ENCODE measurements around the gene ZNF532.
"Not testable (repeated sequence)": the region's sequence is repeated elsewhere in the genome, so short reads cannot be mapped to it uniquely, and the experiment has no call there.

The ZNF532 gene

DNA sequence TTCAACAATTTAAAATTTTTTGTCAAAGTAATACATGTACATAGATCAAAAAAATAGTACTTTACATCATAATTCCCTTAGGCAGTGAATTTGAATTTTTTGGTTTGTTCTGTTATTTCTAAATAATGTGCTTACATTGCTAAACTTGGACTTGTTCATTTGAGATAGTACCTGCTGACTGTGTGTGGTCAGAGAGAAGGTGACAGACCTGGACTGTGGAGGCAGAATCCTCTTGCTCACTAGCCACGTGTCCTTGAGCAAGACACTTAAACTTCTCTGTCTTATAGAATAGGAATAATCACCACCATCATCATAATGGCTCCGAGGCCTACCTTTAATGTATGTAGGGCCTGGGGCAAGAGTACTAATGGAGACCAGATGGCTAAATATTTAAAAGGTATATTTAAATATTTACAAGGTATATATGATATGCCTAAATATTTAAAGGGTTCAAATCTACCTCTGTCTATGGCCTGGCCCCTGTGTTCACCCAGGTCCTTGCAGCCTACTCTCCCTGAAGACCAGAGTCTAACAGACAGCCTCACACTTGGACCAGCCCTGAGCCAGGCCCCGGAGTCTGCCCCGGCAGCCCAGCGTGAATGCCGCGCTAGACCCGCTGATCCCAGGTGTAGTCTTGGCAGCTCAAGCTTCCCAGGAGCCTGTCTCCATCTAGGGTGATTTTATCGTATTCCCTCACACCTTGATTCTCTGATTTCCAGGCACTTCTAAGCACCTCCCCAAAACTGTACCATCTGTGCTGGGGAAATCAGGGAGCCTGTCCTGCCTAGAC, 33.5 kb downstream of the ZNF532 start:
- DNase-seq (ENCODE audit: low read depth in 2 of 2): no peak

DNA sequence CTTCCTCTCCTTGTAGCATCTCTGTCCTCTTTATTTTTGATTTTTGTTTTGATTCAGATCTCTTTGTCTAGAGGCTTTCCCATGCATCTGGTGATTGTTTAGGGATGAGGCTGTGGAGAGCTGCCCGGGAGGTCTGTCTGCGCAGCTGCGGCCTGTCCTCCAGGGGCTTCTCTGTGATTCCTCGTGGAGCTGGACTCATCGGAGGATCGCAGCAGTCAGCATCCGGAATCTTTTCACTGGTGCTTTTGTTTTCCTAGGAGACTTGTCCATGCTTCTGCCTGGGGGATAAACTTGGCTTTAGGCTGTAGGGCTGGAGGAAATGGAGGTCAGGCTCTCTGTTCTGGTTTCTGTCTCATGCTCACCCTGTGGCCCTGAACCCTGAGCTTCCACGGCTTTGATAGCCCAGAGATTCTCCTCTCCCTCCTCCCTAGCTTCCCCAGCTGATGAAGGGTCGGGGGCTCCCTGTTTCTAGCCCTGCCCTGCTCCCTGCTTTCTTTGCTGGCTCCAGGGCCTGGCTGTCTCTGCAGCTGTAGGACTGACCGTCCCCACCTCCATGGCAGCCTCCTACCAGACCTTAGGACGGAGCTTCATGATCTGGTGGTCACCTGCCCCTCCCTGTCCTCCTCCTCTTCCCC, 35.5 kb downstream of the ZNF532 start:
- DNase-seq (ENCODE audit: low read depth in 2 of 2): no peak

DNA sequence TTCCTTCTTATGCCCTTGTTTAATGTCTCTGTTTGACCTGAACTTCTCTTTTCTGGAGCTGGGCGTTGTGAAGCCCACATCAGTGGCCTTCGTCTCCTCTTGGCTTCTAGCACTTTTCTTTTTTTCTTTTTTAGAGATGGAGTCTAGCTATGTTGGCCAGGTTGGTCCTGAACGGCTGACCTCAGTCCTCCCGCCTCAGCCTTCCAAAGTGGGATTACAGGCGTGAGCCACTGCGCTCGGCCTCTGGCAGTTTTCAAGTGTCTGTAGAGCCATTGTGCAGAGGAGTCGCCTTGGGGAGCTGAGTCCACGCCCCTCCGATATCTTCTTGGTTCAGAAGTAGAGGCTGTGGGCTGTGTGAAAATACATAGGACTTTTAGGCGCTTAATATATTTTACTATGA, 36.5 kb downstream of the ZNF532 start:
- no peak for DNase-seq (ENCODE audit: low read depth in 2 of 2)

DNA sequence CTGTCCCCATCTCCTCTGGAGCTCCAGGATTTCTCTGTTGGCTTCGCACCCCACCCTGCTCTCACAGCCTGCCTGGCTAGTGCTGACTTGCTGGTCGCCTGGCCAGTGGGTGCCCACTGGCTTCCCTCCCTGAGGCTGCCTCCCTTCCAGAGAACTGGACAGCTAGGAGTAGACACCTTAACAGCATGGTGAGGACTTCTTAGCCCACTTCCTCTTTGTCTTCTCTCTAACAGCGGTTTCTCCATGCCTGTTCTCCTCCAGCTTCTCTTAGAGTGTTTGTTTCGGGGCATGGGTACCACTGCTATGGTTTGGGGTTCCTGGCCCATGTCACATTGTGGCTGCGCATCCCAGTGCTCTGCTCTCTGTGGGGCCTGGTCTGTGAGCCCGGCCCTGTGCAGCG, 37.1 kb downstream of the ZNF532 start:
- no peak for DNase-seq (ENCODE audit: low read depth in 2 of 2)

DNA sequence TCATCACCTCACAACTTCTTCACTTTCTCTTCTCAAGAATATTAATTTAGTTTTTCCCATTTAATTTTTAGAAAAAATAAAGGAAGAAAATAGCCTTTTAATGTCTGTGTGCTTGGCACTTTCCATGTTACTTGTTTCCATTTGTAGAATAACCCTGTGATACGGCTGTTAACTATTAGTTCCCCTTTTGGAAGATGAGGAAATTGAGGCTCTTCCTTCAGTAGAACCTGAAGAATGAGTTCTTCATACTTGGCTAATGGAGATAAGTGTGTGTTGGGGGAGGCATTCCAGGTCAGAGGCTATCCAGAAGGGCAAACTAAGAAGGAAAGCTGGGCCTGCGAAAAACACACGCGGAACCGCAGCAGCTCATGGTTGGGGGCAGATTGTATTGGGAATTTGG, 38.3 kb downstream of the ZNF532 start:
- DNase-seq (ENCODE audit: low read depth in 2 of 2): no peak

DNA sequence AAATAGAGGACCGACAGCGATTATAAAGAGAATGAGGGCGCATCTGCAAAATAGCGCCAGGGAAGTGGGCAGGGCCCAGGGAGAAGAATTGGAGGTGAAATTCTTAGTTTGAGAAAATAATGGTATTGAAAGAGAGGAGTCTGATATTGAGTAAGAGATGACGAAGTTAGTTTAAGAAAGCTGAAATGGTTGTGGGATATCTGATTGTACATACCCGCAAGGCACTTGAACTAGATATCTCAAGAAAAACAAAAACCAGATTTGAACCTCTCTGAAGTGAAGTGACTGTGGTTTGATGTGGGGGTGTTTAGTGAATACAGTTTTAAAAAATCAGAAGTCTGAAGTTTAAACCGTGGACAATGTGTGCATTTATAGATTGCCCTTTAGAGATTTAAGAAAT, 38.9 kb downstream of the ZNF532 start:
- no peak for DNase-seq (ENCODE audit: low read depth in 2 of 2)

DNA sequence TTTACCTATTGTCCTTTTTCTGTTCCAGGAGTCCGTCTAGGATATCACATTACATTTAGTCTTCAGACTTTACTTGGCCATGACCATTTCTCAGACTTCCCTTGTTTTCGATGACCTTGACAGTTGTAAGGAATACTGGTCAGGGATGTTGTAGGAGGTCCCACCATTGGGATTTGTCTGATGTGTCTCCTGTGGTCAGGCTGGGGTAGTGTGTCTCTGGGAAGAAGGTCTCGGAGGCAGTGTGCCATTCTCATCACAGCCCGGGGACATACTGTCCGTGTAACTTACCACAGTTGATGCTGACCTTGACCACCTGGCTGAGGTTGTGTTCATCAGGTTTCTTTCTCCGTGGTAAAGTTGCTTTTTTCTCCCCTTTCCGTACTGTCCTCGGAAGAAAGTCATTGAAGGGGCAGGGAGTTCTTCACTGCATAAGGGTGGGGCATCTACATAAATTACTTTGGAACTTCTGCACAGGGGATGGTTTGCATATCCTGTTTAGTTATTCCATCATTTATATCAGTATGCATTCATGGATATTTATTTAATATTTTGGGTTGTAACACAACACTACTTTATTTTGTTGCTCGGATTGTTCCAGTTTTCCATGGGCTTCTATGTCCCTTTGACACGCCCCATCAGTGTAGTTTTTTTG, 41.2 kb downstream of the ZNF532 start:
- no peak for DNase-seq (ENCODE audit: low read depth in 2 of 2)

DNA sequence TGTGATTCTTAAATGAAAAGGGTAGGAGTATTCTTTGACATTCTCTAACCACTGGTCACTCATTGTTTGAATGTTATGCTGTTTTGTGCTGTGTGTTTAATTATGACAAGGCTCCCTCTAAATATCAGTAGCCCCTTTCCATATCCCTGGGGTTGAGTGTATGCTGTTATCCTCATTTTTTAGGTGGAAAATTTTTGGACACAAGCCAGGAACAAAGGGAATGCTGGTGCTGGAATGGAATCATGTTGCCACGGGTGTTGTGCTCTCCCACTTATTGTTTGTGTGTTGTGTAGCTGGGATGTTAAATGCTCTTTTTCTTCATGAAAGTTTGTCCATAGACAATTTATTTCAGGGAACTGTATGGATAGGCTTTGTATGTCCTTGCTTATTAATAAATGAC, 43.3 kb downstream of the ZNF532 start:
- no peak for DNase-seq (ENCODE audit: low read depth in 2 of 2)

DNA sequence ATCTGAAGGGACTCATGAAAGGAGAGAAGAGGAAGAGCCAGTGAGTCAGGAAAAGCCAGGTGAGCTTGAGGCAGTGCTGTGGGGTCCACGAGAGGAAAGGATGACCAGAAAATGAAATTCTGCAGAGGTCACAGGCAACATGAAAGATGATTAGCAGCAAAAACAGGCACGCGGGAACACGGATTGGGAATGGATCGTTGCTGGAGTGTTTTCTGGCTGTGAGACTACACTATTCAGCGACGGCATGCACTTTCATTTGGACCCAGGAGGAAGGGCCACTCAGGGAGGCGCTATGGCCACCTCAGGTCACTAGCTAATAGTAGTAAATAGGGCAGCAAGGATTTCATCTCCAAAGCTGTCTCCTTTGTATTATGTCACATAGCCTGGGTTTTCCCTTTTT, 44.8 kb downstream of the ZNF532 start:
- no peak for DNase-seq (ENCODE audit: low read depth in 2 of 2)

DNA sequence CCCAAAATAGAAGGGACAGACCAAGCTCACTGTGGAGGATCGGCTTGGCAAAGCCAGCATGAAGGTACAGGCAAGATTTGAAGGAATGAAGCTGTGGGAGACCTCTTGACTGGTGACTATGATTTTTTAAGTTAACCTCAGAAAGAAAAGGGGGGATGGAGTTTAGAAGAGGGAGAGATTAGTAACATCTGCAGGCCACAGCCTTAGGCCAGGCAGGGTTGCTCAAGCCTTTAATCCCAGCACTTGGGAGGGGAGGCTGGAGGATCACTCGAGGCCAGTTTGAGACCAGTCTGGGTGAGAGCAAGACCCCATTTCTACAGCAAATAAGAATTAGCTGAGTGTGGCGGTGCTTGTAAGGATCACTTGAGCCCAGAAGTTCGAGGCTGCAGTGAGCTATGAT, 46.6 kb downstream of the ZNF532 start:
- no peak for DNase-seq (ENCODE audit: low read depth in 2 of 2)

DNA sequence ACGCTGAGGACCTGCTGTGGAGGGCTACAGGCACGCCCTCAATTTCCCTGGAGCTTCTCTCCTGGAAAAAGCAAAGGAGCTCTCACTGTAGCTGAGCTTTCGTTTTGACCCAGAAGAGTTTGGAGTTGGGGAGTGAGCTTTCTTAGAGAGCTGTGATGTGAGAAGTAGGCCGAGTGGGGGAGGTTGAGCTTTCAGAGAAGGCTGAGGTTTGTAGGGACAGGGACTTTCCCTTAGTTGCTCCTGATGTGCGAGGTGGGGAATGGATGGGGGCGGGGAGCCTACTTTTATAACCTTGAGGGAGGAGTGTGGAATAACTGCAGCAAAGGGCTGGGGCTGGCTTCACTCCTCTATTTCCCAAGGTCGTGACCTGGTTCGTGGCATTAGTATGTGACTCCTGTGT, 47.1 kb downstream of the ZNF532 start:
- DNase-seq (ENCODE audit: low read depth in 2 of 2): no peak

DNA sequence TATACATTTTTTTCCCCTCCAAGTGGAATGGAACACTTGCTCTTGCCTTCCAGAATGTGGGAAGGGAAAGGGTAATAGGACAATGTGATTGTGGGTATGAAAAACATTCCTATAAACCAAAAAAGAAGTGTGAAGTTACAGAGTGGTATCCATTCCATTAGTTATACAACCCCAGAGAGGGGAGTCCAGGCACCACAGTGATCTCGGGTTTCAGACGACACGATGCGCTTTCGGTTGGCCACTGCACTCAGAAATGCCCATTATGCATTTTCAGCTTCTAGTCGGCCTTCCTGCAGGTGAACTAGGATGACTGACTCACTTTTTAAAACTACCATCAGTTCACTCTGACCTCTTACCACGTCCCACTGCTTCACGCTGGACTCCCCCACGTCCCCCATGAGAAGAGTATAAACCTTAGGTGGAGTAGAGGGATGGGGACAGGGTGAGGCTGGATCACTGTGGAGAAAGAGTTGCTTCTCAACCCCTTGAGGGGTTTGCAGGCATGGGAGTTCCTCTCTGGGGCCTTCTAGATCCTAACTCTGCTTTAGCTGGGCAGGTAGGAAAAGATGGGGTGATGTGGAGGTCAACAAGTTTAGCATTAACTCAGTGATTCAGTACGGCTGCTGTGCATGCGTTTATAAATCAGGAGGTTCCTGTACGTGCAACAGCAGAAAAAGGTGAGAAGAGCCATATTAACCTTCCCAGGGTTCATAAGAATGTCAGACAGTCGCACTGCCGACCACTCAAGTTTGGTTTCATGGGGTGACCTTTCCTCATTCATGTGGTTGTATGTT, 50.5 kb downstream of the ZNF532 start:
- DNase-seq (ENCODE audit: low read depth in 2 of 2): no peak

DNA sequence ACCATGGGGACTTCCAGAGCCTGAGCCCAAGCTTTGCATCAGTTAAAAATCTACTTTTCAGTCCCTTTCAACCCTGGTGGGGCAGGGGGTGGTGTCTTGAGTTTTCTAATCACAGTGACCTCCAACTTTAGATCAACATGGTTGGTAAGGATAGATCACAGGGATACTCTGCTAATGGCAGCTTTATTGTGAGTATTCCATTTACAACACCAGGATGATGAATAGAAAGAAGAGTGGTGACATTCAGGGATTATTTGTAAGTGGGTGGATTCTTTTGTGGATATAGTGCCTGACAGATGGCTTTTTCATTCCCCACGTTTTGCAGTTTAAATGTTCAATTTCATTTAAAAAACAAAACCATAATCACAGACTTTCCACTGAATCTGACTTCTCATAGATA, 51.3 kb downstream of the ZNF532 start:
- DNase-seq (ENCODE audit: low read depth in 2 of 2): no peak

DNA sequence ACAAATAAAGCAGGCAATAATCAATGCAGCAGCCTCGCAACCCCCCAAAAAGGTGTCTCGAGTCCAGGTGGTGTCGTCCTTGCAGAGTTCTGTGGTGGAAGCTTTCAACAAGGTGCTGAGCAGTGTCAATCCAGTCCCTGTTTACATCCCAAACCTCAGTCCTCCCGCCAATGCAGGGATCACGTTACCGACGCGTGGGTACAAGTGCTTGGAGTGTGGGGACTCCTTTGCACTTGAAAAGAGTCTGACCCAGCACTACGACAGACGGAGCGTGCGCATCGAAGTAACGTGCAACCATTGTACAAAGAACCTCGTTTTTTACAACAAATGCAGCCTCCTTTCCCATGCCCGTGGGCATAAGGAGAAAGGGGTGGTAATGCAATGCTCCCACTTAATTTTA, 55.3 kb downstream of the ZNF532 start:
- not testable (repeated sequence) for DNase-seq (ENCODE audit: low read depth in 2 of 2)

DNA sequence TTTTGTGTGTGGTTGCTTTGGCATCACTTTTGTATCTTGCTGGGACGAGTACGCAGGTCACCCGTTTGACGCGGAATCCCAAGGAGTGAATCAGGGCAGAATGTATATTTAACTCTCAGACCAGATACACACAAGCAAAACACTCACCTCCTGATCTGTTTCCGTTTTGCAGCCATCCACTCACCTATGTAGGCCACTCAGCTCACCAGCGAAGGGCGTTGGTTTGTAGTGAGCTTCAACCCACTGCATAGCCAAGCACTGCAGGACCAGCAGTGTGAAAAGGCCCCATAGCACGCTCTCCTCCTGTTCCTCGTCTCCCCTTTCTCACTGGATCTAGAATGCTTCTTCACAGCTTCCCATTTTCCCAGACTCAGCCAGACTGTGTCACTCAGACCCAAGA, 58.3 kb downstream of the ZNF532 start:
- DNase-seq (ENCODE audit: low read depth in 2 of 2): no peak

DNA sequence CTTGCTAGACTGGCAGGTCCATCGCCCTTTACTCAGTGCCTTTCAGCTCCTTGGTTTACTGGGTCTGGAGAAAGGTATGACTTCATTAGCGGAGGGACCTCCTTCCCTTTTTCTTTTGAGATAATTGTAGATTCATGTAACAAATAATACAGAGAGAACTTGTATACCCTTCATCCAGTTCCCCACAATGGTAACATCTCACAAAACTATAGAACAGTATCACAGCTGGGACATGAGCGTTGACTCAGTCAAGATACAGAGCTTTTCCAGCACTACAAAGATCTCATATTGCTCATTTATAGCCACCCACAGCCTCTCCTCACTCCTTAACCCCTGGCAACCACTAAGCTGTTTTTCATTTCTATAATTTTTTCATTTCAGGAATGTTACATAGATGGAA, 59.8 kb downstream of the ZNF532 start:
- no peak for DNase-seq (ENCODE audit: low read depth in 2 of 2)

DNA sequence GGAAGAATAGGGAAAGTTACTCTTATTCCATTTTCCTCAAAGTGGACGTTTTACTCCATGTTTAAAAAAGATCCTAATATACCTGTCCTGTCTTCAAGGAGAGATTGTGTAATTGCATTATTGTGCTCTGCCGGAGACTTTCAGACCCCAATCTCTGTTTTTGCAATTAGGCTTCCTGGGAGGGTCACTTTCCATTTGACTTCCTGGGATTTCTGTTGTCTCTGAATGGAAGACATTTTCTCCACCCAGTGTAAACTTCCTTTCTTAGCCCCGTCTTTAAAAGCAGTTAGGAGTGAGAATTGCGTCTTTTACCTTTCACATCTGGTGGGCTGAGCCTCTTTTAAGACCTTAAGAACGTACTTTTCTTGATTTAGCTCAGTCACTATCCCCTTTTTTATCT, 63.0 kb downstream of the ZNF532 start:
- DNase-seq (ENCODE audit: low read depth in 2 of 2): no peak

DNA sequence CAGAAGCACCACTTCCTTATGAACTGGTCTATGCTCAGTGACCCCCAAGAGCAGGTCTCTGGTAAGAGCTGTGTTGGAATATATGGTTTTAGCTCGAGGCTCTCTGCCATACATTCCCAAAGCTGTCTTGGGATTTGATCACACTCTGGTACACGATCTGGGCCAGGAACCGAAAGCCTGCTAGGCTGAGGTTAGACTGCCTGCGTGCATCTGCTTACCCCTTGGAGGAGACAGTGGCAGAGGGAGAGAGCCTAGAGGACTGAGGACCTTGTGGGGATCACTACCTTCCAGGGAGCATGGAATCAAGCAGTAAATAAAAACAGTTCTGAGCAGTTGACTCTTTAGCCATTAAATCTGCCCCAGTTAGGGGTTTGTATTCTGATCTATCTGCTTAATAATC, 63.7 kb downstream of the ZNF532 start:
- DNase-seq (ENCODE audit: low read depth in 2 of 2): no peak

DNA sequence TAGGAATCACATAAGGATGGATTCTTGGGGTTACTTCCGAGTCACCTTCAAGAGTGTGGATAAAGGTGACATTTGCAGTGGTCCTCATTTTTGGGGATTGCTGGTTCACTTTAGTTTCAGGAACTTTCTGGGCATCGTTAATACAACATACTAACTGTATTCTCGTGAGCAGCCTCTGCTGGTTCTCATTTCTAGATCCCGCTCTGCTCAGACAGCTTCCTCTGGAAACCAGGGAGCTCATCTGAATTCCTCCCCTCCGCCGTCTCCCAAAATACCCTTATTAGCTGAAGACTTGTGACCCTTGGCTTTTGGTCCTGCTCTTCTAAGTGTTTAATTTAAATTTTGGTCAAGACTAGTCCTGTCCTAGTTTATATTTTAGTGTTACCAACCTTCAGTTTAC, 64.5 kb downstream of the ZNF532 start:
- no peak for DNase-seq (ENCODE audit: low read depth in 2 of 2)

DNA sequence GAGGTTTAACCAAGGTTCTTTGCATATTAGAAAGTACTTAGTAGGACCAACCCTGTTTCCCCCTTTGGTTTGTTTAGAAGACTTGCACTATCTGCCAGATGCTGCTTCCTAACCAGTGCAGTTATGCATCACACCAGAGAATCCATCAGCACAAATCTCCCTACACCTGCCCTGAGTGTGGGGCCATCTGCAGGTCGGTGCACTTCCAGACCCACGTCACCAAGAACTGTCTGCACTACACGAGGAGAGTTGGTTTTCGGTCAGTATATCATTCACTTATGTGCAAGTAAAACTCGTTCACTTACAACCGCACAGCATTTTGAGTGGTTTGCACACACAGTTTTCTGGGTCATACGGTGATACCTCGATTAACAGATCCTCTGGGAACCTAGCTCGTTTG, 69.7 kb downstream of the ZNF532 start:
- DNase-seq (ENCODE audit: low read depth in 2 of 2): no peak

DNA sequence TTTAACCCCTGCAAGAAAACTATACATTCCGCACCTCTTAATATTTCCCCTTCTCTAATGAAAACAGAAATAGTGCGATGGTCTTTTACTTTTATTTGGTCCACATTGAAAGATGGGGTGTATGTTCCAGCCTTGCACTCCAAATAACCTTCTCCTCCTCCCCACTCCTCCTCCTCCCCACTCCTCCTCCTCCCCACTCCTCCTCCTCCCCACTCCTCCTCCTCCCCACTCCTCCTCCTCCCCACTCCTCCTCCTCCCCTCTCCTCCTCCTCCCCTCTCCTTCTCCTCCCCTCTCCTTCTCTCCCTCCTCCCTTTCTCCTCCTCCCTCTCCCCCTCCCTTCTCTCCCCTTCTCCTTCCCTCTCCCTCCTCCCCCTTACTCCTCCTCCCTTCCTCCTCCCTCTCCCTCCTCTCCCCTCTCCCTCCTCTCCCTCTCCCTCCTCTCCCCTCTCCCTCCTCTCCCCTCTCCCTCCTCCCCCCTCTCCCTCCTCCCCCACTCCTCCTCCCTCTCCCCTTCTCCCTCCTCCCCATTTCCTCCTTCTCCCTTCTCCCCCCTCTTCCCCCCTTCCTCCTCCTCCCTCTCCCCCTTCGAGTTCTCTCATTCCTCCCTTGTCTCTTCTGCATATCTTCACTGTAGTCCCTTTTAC, 70.4 kb downstream of the ZNF532 start:
- no peak for DNase-seq (ENCODE audit: low read depth in 2 of 2)
